Measurements from ENCODE around the gene PRRT4. TPM values are rescaled to one million over a fixed set of nuclear protein-coding genes. Genes with fewer than 3 reads are reported as not detected.

The PRRT4 gene
- total and polyA plus RNA-seq, 9 of the 15 experiments (the other 6 are each of a cell fraction or from before 2014, with no cell fraction given): not detected

DNA sequence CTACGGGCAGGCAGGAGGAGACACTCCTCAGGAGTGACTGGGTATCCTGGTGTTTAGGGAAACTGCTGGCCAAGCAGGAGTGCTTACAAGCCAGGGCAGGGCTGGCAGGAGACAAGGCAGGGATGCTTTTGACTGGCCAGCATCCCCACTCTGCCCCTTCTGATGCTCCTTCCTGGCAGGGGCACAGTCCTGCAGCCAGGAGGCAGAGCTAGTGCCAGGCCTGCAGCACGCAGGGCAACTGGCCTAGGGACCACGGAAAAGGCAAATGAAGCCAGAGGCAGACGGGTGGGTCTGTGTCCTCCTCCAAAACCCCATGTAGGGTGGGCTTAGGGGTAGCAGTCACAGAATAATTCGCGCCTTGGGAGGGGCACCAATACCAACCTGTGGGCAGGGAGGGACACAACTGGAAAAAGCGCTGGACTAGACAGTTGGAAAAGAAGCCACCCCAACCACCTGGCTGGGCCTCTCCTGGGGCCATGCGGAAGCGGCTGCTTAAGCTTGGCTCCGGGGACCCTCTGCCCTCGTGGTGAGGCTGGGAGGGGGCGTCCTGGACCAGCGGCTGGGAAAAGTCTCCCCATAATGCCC, 43.5 kb upstream of the PRRT4 start (continued):
- TF ChIP-seq, protein P1, sequence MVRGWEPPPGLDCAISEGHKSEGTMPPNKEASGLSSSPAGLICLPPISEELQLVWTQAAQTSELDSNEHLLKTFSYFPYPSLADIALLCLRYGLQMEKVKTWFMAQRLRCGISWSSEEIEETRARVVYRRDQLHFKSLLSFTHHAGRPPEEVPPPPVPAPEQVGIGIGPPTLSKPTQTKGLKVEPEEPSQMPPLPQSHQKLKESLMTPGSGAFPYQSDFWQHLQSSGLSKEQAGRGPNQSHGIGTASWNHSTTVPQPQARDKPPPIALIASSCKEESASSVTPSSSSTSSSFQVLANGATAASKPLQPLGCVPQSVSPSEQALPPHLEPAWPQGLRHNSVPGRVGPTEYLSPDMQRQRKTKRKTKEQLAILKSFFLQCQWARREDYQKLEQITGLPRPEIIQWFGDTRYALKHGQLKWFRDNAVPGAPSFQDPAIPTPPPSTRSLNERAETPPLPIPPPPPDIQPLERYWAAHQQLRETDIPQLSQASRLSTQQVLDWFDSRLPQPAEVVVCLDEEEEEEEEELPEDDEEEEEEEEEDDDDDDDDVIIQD (CRISPR knock-in tag; IDR thresholded peaks at IDR 0.05): no peak
- TF ChIP-seq BACH1 (tag; IDR thresholded peaks at IDR 0.05) (no peak), ZBED1 (IDR thresholded peaks at IDR 0.05) (0 out of 2 replicates have a peak, but pooled peaks have one; percentile 4), WHSC1 (IDR thresholded peaks at IDR 0.05; ENCODE audit: low read length) (peak; percentile 82), TGIF2 (CRISPR knock-in tag; IDR thresholded peaks at IDR 0.05) (no peak), ZNF445 (CRISPR knock-in tag; IDR thresholded peaks at IDR 0.05; ENCODE audit: low read depth) (no peak), HMGN3 (IDR thresholded peaks at IDR 0.05; ENCODE audit: borderline replicate concordance, extremely low read depth, insufficient read length, low read depth, low read length) (no peak), ZNF274 (IDR thresholded peaks at IDR 0.05; ENCODE audit: borderline replicate concordance, low read depth, low read length) (no peak), ZNF175 (CRISPR knock-in tag; IDR thresholded peaks at IDR 0.05; ENCODE audit: low read depth) (no peak), ZFP30 (CRISPR knock-in tag; IDR thresholded peaks at IDR 0.05; ENCODE audit: borderline replicate concordance) (no peak), ZBTB17 (CRISPR knock-in tag; IDR thresholded peaks at IDR 0.05) (no peak), CBFA2T3 (IDR thresholded peaks at IDR 0.05) (no peak), KDM1A (IDR thresholded peaks at IDR 0.05) (no peak), SMARCA5 (IDR thresholded peaks at IDR 0.05) (no peak), MCM3 (IDR thresholded peaks at IDR 0.05) (no peak), NCOA1 (IDR thresholded peaks at IDR 0.05; ENCODE audit: low read depth) (no peak), ZC3H11A (IDR thresholded peaks at IDR 0.05; ENCODE audit: low read depth, low read length) (no peak), CBFA2T2 (conservative IDR thresholded peaks at IDR 0.05) (no peak), KDM5B (IDR thresholded peaks at IDR 0.05; ENCODE audit: insufficient replicate concordance, low read depth, low read length) (no peak), MYC (IDR thresholded peaks at IDR 0.05; ENCODE audit: low read depth, low read length) (no peak; the same call in 1 of the 2 replicates), MYC (CRISPR knock-in tag; IDR thresholded peaks at IDR 0.05; ENCODE audit: borderline replicate concordance, low read depth) (0 out of 2 replicates have a peak, but pooled peaks have one; percentile 37)
- TF ChIP-seq, protein P2, sequence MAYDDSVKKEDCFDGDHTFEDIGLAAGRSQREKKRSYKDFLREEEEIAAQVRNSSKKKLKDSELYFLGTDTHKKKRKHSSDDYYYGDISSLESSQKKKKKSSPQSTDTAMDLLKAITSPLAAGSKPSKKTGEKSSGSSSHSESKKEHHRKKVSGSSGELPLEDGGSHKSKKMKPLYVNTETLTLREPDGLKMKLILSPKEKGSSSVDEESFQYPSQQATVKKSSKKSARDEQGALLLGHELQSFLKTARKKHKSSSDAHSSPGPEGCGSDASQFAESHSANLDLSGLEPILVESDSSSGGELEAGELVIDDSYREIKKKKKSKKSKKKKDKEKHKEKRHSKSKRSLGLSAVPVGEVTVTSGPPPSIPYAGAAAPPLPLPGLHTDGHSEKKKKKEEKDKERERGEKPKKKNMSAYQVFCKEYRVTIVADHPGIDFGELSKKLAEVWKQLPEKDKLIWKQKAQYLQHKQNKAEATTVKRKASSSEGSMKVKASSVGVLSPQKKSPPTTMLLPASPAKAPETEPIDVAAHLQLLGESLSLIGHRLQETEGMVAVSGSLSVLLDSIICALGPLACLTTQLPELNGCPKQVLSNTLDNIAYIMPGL (CRISPR knock-in tag; IDR thresholded peaks at IDR 0.05): no peak
- TF ChIP-seq, protein P3, sequence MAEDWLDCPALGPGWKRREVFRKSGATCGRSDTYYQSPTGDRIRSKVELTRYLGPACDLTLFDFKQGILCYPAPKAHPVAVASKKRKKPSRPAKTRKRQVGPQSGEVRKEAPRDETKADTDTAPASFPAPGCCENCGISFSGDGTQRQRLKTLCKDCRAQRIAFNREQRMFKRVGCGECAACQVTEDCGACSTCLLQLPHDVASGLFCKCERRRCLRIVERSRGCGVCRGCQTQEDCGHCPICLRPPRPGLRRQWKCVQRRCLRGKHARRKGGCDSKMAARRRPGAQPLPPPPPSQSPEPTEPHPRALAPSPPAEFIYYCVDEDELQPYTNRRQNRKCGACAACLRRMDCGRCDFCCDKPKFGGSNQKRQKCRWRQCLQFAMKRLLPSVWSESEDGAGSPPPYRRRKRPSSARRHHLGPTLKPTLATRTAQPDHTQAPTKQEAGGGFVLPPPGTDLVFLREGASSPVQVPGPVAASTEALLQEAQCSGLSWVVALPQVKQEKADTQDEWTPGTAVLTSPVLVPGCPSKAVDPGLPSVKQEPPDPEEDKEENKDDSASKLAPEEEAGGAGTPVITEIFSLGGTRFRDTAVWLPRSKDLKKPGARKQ (CRISPR knock-in tag; IDR thresholded peaks at IDR 0.05): no peak
- TF ChIP-seq, protein P4, sequence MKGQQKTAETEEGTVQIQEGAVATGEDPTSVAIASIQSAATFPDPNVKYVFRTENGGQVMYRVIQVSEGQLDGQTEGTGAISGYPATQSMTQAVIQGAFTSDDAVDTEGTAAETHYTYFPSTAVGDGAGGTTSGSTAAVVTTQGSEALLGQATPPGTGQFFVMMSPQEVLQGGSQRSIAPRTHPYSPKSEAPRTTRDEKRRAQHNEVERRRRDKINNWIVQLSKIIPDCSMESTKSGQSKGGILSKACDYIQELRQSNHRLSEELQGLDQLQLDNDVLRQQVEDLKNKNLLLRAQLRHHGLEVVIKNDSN (CRISPR knock-in tag; IDR thresholded peaks at IDR 0.05): peak; percentile 5; the same call in 1 of the 2 replicates

Data from K562 (cell line).